Gastrocnemius medialis (tissue), 4 donors: Measurements from ENCODE around the gene SF1.

Experiments used
- POLR2A ChIP-seq, 2 donors: fragments of 450-650 bp; IDR thresholded peaks; one replicate each; pipeline ENCODE4 v1.6.1; 2017; ENCODE audit warnings: antibody characterized with exemption in 2 of 2, mild to moderate bottlenecking in 2 of 2, moderate library complexity in 2 of 2
- TF ChIP-seq, protein P1 (sequence below), 5 experiments: fragments of 450-650 bp in 3 of 5; fragments of 200-600 bp in 2 of 5; sonication (generic) in 2 of 5; IDR thresholded peaks in 4 of 5; conservative IDR thresholded peaks in 1 of 5; 1 replicate in 4 of 5; 2 replicates in 1 of 5; pipeline ENCODE4 v1.5.1; 2016 to 2019; ENCODE audit warnings: antibody characterized with exemption in 5 of 5, mild to moderate bottlenecking in 3 of 5, moderate library complexity in 3 of 5

DNA sequence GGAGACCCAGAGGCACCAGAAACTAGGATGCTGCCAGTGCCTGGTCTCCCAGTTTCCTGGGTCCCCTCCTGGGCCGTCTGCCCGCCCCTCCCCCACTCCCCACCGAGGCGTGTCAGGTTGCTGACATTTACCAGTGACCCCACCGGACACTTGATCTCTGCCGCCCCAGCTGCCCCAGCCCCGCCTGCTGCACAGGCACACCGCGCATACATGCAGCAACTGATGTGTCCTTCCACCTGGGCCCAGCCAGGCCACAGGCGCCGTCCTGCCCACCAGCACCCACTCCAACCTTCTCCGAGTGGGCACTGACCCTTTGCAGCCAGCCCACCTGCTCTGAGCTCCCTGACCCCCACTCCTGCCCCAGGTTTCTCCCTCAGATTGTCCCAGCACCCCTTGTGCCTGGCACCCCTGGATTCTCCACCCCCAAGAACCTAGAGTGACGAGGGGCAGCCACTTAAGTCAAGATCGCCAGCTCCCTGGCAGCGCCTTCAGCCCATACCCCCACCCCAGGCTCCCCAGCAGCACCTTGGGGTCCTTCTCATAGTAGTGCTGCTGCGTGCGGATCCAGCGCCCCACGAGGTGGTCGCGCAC is 19.1 kb downstream of the SF1 start:
- TF ChIP-seq, protein P1, sequence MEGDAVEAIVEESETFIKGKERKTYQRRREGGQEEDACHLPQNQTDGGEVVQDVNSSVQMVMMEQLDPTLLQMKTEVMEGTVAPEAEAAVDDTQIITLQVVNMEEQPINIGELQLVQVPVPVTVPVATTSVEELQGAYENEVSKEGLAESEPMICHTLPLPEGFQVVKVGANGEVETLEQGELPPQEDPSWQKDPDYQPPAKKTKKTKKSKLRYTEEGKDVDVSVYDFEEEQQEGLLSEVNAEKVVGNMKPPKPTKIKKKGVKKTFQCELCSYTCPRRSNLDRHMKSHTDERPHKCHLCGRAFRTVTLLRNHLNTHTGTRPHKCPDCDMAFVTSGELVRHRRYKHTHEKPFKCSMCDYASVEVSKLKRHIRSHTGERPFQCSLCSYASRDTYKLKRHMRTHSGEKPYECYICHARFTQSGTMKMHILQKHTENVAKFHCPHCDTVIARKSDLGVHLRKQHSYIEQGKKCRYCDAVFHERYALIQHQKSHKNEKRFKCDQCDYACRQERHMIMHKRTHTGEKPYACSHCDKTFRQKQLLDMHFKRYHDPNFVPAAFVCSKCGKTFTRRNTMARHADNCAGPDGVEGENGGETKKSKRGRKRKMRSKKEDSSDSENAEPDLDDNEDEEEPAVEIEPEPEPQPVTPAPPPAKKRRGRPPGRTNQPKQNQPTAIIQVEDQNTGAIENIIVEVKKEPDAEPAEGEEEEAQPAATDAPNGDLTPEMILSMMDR (IDR thresholded peaks at IDR 0.05 in 4 of 5, conservative IDR thresholded peaks at IDR 0.05 in 1 of 5), result no peak
- no peak for TF ChIP-seq POLR2A (IDR thresholded peaks at IDR 0.05)
